GM19438 (cell line): Measurements from ENCODE around the gene FSTL3.
"Not testable (repeated sequence)": the region's sequence is repeated elsewhere in the genome, so short reads cannot be mapped to it uniquely, and the experiment has no call there.

Source experiments
- ATAC-seq: cut with Tn5 transposase; IDR thresholded peaks from one replicate; pipeline ENCODE4 v1.9.1; 2021; ENCODE audit warnings: low read depth; ENCODE audit not compliant: unreplicated experiment

Gene FSTL3

GRCh38 chr19:708154-709143, 32.3 kb downstream of the FSTL3 start, which contains the start of gene PALM:
Gene PALM (plus strand): TSS chr19:708935. CDS start chr19:709147, 212 bp downstream.
- ATAC-seq: no peak

- ATAC-seq: no peak
Measured at GRCh38 chr19:709196-709964, 33.2 kb downstream of the FSTL3 start.

GRCh38 chr19:709965-710571, 33.9 kb downstream of the FSTL3 start:
- no peak for ATAC-seq

GRCh38 chr19:710767-711166, 34.6 kb downstream of the FSTL3 start:
- ATAC-seq: no peak

GRCh38 chr19:711254-711653, 35.1 kb downstream of the FSTL3 start:
- ATAC-seq: no peak

GRCh38 chr19:715347-715746, 39.2 kb downstream of the FSTL3 start:
- no peak for ATAC-seq

GRCh38 chr19:718251-718951, 42.2 kb downstream of the FSTL3 start:
- ATAC-seq: no peak

- no peak for ATAC-seq
Measured at GRCh38 chr19:718991-719512, 42.9 kb downstream of the FSTL3 start.

- no peak for ATAC-seq
Measured at GRCh38 chr19:719636-720344, 43.6 kb downstream of the FSTL3 start.

- ATAC-seq: no peak
Measured at GRCh38 chr19:720345-721160, 44.4 kb downstream of the FSTL3 start.

GRCh38 chr19:722553-723101, 46.4 kb downstream of the FSTL3 start:
- ATAC-seq: no peak

GRCh38 chr19:723247-723646, 47.1 kb downstream of the FSTL3 start:
- no peak for ATAC-seq

- ATAC-seq: no peak
Measured at GRCh38 chr19:723714-724113, 47.5 kb downstream of the FSTL3 start.

GRCh38 chr19:725461-726089, 49.4 kb downstream of the FSTL3 start:
- ATAC-seq: no peak

- ATAC-seq: no peak
Measured at GRCh38 chr19:726993-727956, 51.1 kb downstream of the FSTL3 start.

- ATAC-seq: no peak
Measured at GRCh38 chr19:728011-728410, 51.8 kb downstream of the FSTL3 start.

- ATAC-seq: not testable (repeated sequence)
Measured at GRCh38 chr19:729564-729963, 53.4 kb downstream of the FSTL3 start.
